ENCODE results near the gene SLC6A11.

SLC6A11 gene

GRCh38 chr3:10976770-10977169, 160.7 kb downstream of the SLC6A11 start:
- no peak for DNase-seq (ENCODE audit: low read depth, low spot score)
- no peaks in the 10 kb centered on the region for H3K27me3 ChIP-seq (ENCODE audit: control insufficient read depth, insufficient read depth, low read length)
- H3K4me1 ChIP-seq (ENCODE audit: control insufficient read depth, insufficient read depth, low read length), result 0 out of 2 replicates have a peak, but pooled peaks cover 2% of the 10 kb centered on the region
- no CpG with 5 or more reads among the region's 1 CpG for WGBS (ENCODE audit: insufficient coverage, insufficient read length)
- H3K9me3 ChIP-seq (ENCODE audit: control insufficient read depth, insufficient read depth, low read length), result no peaks in the 10 kb centered on the region
- no peak overlapping the region for H3K4me3 ChIP-seq (ENCODE audit: low read length)
- H3K36me3 ChIP-seq (ENCODE audit: control insufficient read depth, insufficient read depth, low read length), result no peaks in the 10 kb centered on the region
- H3K27ac ChIP-seq (ENCODE audit: low read length), result no peak overlapping the region

- Histone ChIP-seq H3K4me3 (ENCODE audit: low read length) (no peak overlapping the region), H3K27ac (ENCODE audit: low read length) (no peak overlapping the region), H3K4me1 (ENCODE audit: control insufficient read depth, insufficient read depth, low read length) (0 out of 2 replicates have a peak, but pooled peaks cover 2% of the 10 kb centered on the region), H3K36me3 (ENCODE audit: control insufficient read depth, insufficient read depth, low read length) (no peaks in the 10 kb centered on the region), H3K9me3 (ENCODE audit: control insufficient read depth, insufficient read depth, low read length) (no peaks in the 10 kb centered on the region), H3K27me3 (ENCODE audit: control insufficient read depth, insufficient read depth, low read length) (no peaks in the 10 kb centered on the region)
- WGBS (ENCODE audit: insufficient coverage, insufficient read length), result no CpG with 5 or more reads among the region's 10 CpGs
- no peak for DNase-seq (ENCODE audit: low read depth, low spot score)
Observed at GRCh38 chr3:10977892-10978510, 162.0 kb downstream of the SLC6A11 start.

GRCh38 chr3:10978956-10979355, 162.9 kb downstream of the SLC6A11 start:
- no peak overlapping the region for H3K27ac ChIP-seq (ENCODE audit: low read length)
- no peak overlapping the region for H3K4me3 ChIP-seq (ENCODE audit: low read length)
- H3K36me3 ChIP-seq (ENCODE audit: control insufficient read depth, insufficient read depth, low read length), result no peaks in the 10 kb centered on the region
- no peak for DNase-seq (ENCODE audit: low read depth, low spot score)
- no peaks in the 10 kb centered on the region for H3K27me3 ChIP-seq (ENCODE audit: control insufficient read depth, insufficient read depth, low read length)
- H3K4me1 ChIP-seq (ENCODE audit: control insufficient read depth, insufficient read depth, low read length), result 0 out of 2 replicates have a peak, but pooled peaks cover 2% of the 10 kb centered on the region
- no CpG with 5 or more reads among the region's 7 CpGs for WGBS (ENCODE audit: insufficient coverage, insufficient read length)
- no peaks in the 10 kb centered on the region for H3K9me3 ChIP-seq (ENCODE audit: control insufficient read depth, insufficient read depth, low read length)

GRCh38 chr3:10980312-10980711, 164.3 kb downstream of the SLC6A11 start:
- H3K27ac ChIP-seq (ENCODE audit: low read length), result no peak overlapping the region
- WGBS (ENCODE audit: insufficient coverage, insufficient read length), result no CpG with 5 or more reads among the region's 7 CpGs
- no peaks in the 10 kb centered on the region for H3K9me3 ChIP-seq (ENCODE audit: control insufficient read depth, insufficient read depth, low read length)
- no peaks in the 10 kb centered on the region for H3K27me3 ChIP-seq (ENCODE audit: control insufficient read depth, insufficient read depth, low read length)
- no peak overlapping the region for H3K4me3 ChIP-seq (ENCODE audit: low read length)
- H3K4me1 ChIP-seq (ENCODE audit: control insufficient read depth, insufficient read depth, low read length), result 0 out of 2 replicates have a peak, but pooled peaks cover 2% of the 10 kb centered on the region
- DNase-seq (ENCODE audit: low read depth, low spot score), result no peak
- no peaks in the 10 kb centered on the region for H3K36me3 ChIP-seq (ENCODE audit: control insufficient read depth, insufficient read depth, low read length)

- H3K4me1 ChIP-seq (ENCODE audit: control insufficient read depth, insufficient read depth, low read length), result 0 out of 2 replicates have a peak, but pooled peaks cover 2% of the 10 kb centered on the region
- no peaks in the 10 kb centered on the region for H3K9me3 ChIP-seq (ENCODE audit: control insufficient read depth, insufficient read depth, low read length)
- no peak overlapping the region for H3K27ac ChIP-seq (ENCODE audit: low read length)
- H3K4me3 ChIP-seq (ENCODE audit: low read length), result no peak overlapping the region
- H3K27me3 ChIP-seq (ENCODE audit: control insufficient read depth, insufficient read depth, low read length), result no peaks in the 10 kb centered on the region
- no CpG with 5 or more reads among the region's 3 CpGs for WGBS (ENCODE audit: insufficient coverage, insufficient read length)
- no peak for DNase-seq (ENCODE audit: low read depth, low spot score)
- no peaks in the 10 kb centered on the region for H3K36me3 ChIP-seq (ENCODE audit: control insufficient read depth, insufficient read depth, low read length)
Observed at GRCh38 chr3:10981031-10981430, 165.0 kb downstream of the SLC6A11 start.

GRCh38 chr3:10981961-10982360, 165.9 kb downstream of the SLC6A11 start:
- H3K4me3 ChIP-seq (ENCODE audit: low read length), result no peak overlapping the region
- no peaks in the 10 kb centered on the region for H3K9me3 ChIP-seq (ENCODE audit: control insufficient read depth, insufficient read depth, low read length)
- 0 out of 2 replicates have a peak, but pooled peaks cover 2% of the 10 kb centered on the region for H3K4me1 ChIP-seq (ENCODE audit: control insufficient read depth, insufficient read depth, low read length)
- H3K27ac ChIP-seq (ENCODE audit: low read length), result no peak overlapping the region
- H3K27me3 ChIP-seq (ENCODE audit: control insufficient read depth, insufficient read depth, low read length), result no peaks in the 10 kb centered on the region
- no peaks in the 10 kb centered on the region for H3K36me3 ChIP-seq (ENCODE audit: control insufficient read depth, insufficient read depth, low read length)
- no CpG with 5 or more reads among the region's 5 CpGs for WGBS (ENCODE audit: insufficient coverage, insufficient read length)
- no peak for DNase-seq (ENCODE audit: low read depth, low spot score)

GRCh38 chr3:10982782-10983181, 166.8 kb downstream of the SLC6A11 start:
- no CpG with 5 or more reads among the region's 4 CpGs for WGBS (ENCODE audit: insufficient coverage, insufficient read length)
- H3K36me3 ChIP-seq (ENCODE audit: control insufficient read depth, insufficient read depth, low read length), result no peaks in the 10 kb centered on the region
- 0 out of 2 replicates have a peak, but pooled peaks cover under 1% of the 10 kb centered on the region for H3K4me1 ChIP-seq (ENCODE audit: control insufficient read depth, insufficient read depth, low read length)
- H3K27me3 ChIP-seq (ENCODE audit: control insufficient read depth, insufficient read depth, low read length), result no peaks in the 10 kb centered on the region
- no peaks in the 10 kb centered on the region for H3K9me3 ChIP-seq (ENCODE audit: control insufficient read depth, insufficient read depth, low read length)
- H3K4me3 ChIP-seq (ENCODE audit: low read length), result no peak overlapping the region
- DNase-seq (ENCODE audit: low read depth, low spot score), result no peak
- no peak overlapping the region for H3K27ac ChIP-seq (ENCODE audit: low read length)

GRCh38 chr3:10983219-10983916, 167.3 kb downstream of the SLC6A11 start:
- no peak for DNase-seq (ENCODE audit: low read depth, low spot score)
- WGBS (ENCODE audit: insufficient coverage, insufficient read length), result no CpG with 5 or more reads among the region's 7 CpGs

GRCh38 chr3:10984371-10984896, 168.4 kb downstream of the SLC6A11 start:
- Histone ChIP-seq H3K27me3 (ENCODE audit: control insufficient read depth, insufficient read depth, low read length) (no peaks in the 10 kb centered on the region), H3K4me1 (ENCODE audit: control insufficient read depth, insufficient read depth, low read length) (no peaks in the 10 kb centered on the region), H3K9me3 (ENCODE audit: control insufficient read depth, insufficient read depth, low read length) (no peaks in the 10 kb centered on the region), H3K27ac (ENCODE audit: low read length) (no peak overlapping the region), H3K36me3 (ENCODE audit: control insufficient read depth, insufficient read depth, low read length) (no peaks in the 10 kb centered on the region), H3K4me3 (ENCODE audit: low read length) (no peak overlapping the region)
- no CpG with 5 or more reads among the region's 1 CpG for WGBS (ENCODE audit: insufficient coverage, insufficient read length)
- DNase-seq (ENCODE audit: low read depth, low spot score), result no peak

More at GRCh38 chr3:10983219-10983916, 167.3 kb downstream of the SLC6A11 start:
- no peaks in the 10 kb centered on the region for H3K9me3 ChIP-seq (ENCODE audit: control insufficient read depth, insufficient read depth, low read length)
- H3K4me3 ChIP-seq (ENCODE audit: low read length), result no peak overlapping the region
- H3K27me3 ChIP-seq (ENCODE audit: control insufficient read depth, insufficient read depth, low read length), result no peaks in the 10 kb centered on the region
- H3K27ac ChIP-seq (ENCODE audit: low read length), result no peak overlapping the region
- H3K4me1 ChIP-seq (ENCODE audit: control insufficient read depth, insufficient read depth, low read length), result no peaks in the 10 kb centered on the region
- no peaks in the 10 kb centered on the region for H3K36me3 ChIP-seq (ENCODE audit: control insufficient read depth, insufficient read depth, low read length)

- no peak for DNase-seq (ENCODE audit: low read depth, low spot score)
- H3K4me3 ChIP-seq (ENCODE audit: low read length), result no peak overlapping the region
- no peak overlapping the region for H3K27ac ChIP-seq (ENCODE audit: low read length)
- H3K9me3 ChIP-seq (ENCODE audit: control insufficient read depth, insufficient read depth, low read length), result no peaks in the 10 kb centered on the region
- H3K36me3 ChIP-seq (ENCODE audit: control insufficient read depth, insufficient read depth, low read length), result no peaks in the 10 kb centered on the region
- H3K4me1 ChIP-seq (ENCODE audit: control insufficient read depth, insufficient read depth, low read length), result no peaks in the 10 kb centered on the region
- H3K27me3 ChIP-seq (ENCODE audit: control insufficient read depth, insufficient read depth, low read length), result no peaks in the 10 kb centered on the region
- no CpG with 5 or more reads among the region's 1 CpG for WGBS (ENCODE audit: insufficient coverage, insufficient read length)
Observed at GRCh38 chr3:10985181-10985580, 169.2 kb downstream of the SLC6A11 start.

Data from iPS DF 6.9 (cell line).